PC-9 (cell line): Measurements from ENCODE around the gene GRPEL2. TPM values are rescaled to one million over a fixed set of nuclear protein-coding genes. Genes with fewer than 3 reads are reported as not detected.
A peak's percentile ranks its signal among the peaks of the same experiment; 100 is the strongest.

Source experiments
- Bru-seq: library from RNA; stranded (reverse); fragments of 400-500 nt; gene quantifications from one replicate; lab custom pipeline; 2021; lab: Mats Ljungman, UMichigan
- BruChase-seq, 2 experiments: library from RNA; stranded (reverse); fragments of 400-500 nt; gene quantifications; one replicate each; lab custom pipeline; 2021; lab: Mats Ljungman, UMichigan
- BruUV-seq: library from RNA; stranded (reverse); fragments of 400-500 nt; replicated peaks from 2 replicates; lab custom pipeline; 2021; lab: Mats Ljungman, UMichigan
- CTCF ChIA-PET: fragments of 300-600 bp; sonication (Branson Sonifier 250); formaldehyde crosslinking; loops from one replicate; lab custom pipeline; 2022; ENCODE audit warnings: antibody characterized with exemption; lab: Charles Lee
- POLR2A ChIA-PET: fragments of 300-600 bp; sonication (Branson Sonifier 250); formaldehyde crosslinking; loops from one replicate; lab custom pipeline; 2022; ENCODE audit warnings: antibody characterized with exemption; ENCODE audit not compliant: unreplicated experiment; lab: Charles Lee
- DNase-seq, 2 experiments: peaks; one replicate each; pipeline versions ENCODE4 v3.0.0 to v3.0.0-alpha.2; 2015 to 2022; ENCODE audit warnings: mixed read lengths in 1 of 2
- H2AFZ ChIP-seq: fragments of 200-600 bp; sonication (generic); 2 replicates; pipeline ENCODE4 v1.8.1; 2017; ENCODE audit warnings: antibody characterized with exemption
- H3F3A ChIP-seq: fragments of 200-600 bp; sonication (generic); 2 replicates; pipeline ENCODE4 v1.8.1; 2017; ENCODE audit warnings: antibody characterized with exemption, mild to moderate bottlenecking, low read depth; ENCODE audit not compliant: insufficient read depth
- H3K27ac ChIP-seq: fragments of 200-600 bp; sonication (generic); 2 replicates; pipeline ENCODE4 v1.6.1; 2016; ENCODE audit warnings: mixed run types
- H3K27me3 ChIP-seq: fragments of 200-600 bp; sonication (generic); 2 replicates; pipeline ENCODE4 v1.6.1; 2016; ENCODE audit warnings: low read depth, mixed run types; ENCODE audit not compliant: insufficient read depth
- H3K36me3 ChIP-seq: fragments of 200-600 bp; sonication (generic); 2 replicates; pipeline ENCODE4 v1.6.1; 2016; ENCODE audit warnings: low read depth, mixed run types
- H3K4me1 ChIP-seq: fragments of 200-600 bp; sonication (generic); replicated peaks from 2 replicates; pipeline ENCODE4 v1.6.1; 2016; ENCODE audit warnings: mixed run types; ENCODE audit not compliant: insufficient read depth
- H3K4me2 ChIP-seq: fragments of 200-600 bp; sonication (generic); 2 replicates; pipeline ENCODE4 v1.6.1; 2017; ENCODE audit warnings: mixed run types
- H3K4me3 ChIP-seq: fragments of 200-600 bp; sonication (generic); 2 replicates; pipeline ENCODE4 v1.6.1; 2016; ENCODE audit warnings: mixed run types
- H3K79me2 ChIP-seq: fragments of 200-600 bp; sonication (generic); 2 replicates; pipeline ENCODE4 v1.6.1; 2017; ENCODE audit warnings: low read depth, mixed run types
- H3K9me2 ChIP-seq: fragments of 200-600 bp; sonication (generic); 2 replicates; pipeline ENCODE4 v1.8.1; 2017; ENCODE audit warnings: mild to moderate bottlenecking; ENCODE audit not compliant: insufficient read depth
- H3K9me3 ChIP-seq: fragments of 200-600 bp; sonication (generic); 2 replicates; pipeline ENCODE4 v1.8.1; 2016; ENCODE audit warnings: low read depth; ENCODE audit not compliant: insufficient read depth
- H4K20me1 ChIP-seq: fragments of 200-600 bp; sonication (generic); 2 replicates; pipeline ENCODE4 v1.8.1; 2017; ENCODE audit not compliant: insufficient read depth
- EZH2 ChIP-seq: fragments of 200-600 bp; sonication (generic); IDR thresholded peaks from 2 replicates; pipeline ENCODE4 v1.8.0; 2017; ENCODE audit warnings: antibody characterized with exemption, low read depth
- intact Hi-C: fragments of 100-400 bp; cut with micrococcal nuclease; formaldehyde crosslinking; loops from one replicate; pipeline ENCODE4 v1.10.0; 2022; ENCODE audit not compliant: unreplicated experiment
- long read RNA-seq: library from polyadenylated mRNA; stranded (forward); transcript quantifications from one replicate; pipeline ENCODE4 v2.0.0, GENCODE V29; 2022
- total RNA-seq: library from RNA; stranded (reverse); gene quantifications from 2 replicates; pipeline ENCODE4 v1.2.3, GENCODE V29; 2021
- TF ChIP-seq, protein P1 (sequence below): fragments of 200-600 bp; sonication (generic); conservative IDR thresholded peaks from 2 replicates; pipeline ENCODE4 v1.6.1; 2017; ENCODE audit warnings: mixed run types, antibody characterized with exemption, mild to moderate bottlenecking, moderate library complexity

Gene GRPEL2, protein sequence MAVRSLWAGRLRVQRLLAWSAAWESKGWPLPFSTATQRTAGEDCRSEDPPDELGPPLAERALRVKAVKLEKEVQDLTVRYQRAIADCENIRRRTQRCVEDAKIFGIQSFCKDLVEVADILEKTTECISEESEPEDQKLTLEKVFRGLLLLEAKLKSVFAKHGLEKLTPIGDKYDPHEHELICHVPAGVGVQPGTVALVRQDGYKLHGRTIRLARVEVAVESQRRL
- total RNA-seq (32.4 and 36.9 TPM in 2 replicates), Bru-seq, nascent RNA (percentile 98 among the genes with signal in this experiment), BruChase-seq, experiment 1, labeled RNA remaining after a 2-hour chase (percentile 99 among the genes with signal in this experiment), BruChase-seq, experiment 2, labeled RNA remaining after a 6-hour chase (percentile 94 among the genes with signal in this experiment)
- long read RNA-seq, full-length matches to known transcripts: 16 of 23 reads
- long read RNA-seq, partial matches to known transcripts: 1 of 23 reads
- long read RNA-seq, other reads (novel, unspliced or antisense): 6 of 23 reads

DNA sequence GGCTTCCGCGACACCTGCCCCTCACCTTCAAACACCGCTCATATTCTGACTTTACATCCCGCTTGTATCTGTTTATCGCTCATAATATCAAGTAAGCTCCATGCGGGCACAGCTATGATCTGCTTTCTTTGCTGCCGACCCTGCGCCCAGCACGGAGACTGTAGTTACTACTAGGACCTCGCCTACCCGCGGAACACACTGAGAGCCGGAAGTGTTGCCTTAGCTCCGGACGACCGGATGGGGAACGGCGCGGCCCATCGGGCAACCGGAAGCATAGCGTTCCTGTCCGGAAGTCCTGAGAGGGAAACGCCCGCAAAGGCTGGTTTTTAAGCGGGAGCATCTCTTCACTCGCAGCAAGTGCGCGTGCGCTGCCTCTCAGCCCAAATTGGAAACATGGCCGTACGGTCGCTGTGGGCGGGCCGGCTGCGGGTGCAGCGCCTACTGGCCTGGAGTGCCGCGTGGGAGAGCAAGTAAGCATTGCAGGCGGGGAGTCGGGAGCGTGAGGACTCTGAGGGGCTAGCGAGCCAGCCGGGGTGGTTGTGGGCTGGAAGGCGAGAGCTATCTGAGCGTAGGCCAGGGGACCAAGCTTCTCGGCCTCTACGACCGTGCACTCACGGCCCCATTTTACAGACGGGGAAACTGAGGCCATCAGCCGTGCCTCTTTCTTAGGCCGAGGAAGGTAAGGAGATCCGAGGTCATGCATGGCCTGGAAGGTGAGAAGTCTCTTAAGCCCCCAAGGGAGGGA, at the start of gene GRPEL2:
TSS of gene GRPEL2 (plus strand) at position 353 of the 745 bp plus-strand sequence. CDS start at position 394, 41 bp downstream.
- Histone ChIP-seq H3F3A (peaks cover 27% of the 10 kb centered on the region; the same call in 1 of the 2 replicates), H3K4me1 (peaks cover 16% of the 10 kb centered on the region), H3K4me3 (peak within 1 kb of the TSS; percentile 95), H3K79me2 (peaks cover 48% of the 10 kb centered on the region), H3K9me3 (no peaks in the 10 kb centered on the region), H3K27ac (peak within 1 kb of the TSS; percentile 80), H3K27me3 (no peaks in the 10 kb centered on the region), H4K20me1 (peaks cover 18% of the 10 kb centered on the region), H3K9me2 (no peaks in the 10 kb centered on the region), H2AFZ (peak within 1 kb of the TSS; percentile 98), H3K36me3 (peaks cover 35% of the 10 kb centered on the region), H3K4me2 (peak within 1 kb of the TSS; percentile 98)
- POLR2A ChIA-PET: interaction anchor here (0.6 to 0.9 kb wide), 5 partner anchors 8 to 955 kb away, joined by 3 to 7 read pairs (median 5); partner anchors contain the start of gene PCYOX1L
- TF ChIP-seq, protein P1, sequence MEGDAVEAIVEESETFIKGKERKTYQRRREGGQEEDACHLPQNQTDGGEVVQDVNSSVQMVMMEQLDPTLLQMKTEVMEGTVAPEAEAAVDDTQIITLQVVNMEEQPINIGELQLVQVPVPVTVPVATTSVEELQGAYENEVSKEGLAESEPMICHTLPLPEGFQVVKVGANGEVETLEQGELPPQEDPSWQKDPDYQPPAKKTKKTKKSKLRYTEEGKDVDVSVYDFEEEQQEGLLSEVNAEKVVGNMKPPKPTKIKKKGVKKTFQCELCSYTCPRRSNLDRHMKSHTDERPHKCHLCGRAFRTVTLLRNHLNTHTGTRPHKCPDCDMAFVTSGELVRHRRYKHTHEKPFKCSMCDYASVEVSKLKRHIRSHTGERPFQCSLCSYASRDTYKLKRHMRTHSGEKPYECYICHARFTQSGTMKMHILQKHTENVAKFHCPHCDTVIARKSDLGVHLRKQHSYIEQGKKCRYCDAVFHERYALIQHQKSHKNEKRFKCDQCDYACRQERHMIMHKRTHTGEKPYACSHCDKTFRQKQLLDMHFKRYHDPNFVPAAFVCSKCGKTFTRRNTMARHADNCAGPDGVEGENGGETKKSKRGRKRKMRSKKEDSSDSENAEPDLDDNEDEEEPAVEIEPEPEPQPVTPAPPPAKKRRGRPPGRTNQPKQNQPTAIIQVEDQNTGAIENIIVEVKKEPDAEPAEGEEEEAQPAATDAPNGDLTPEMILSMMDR: no peak
- TF ChIP-seq EZH2: no peak
- CTCF ChIA-PET: interaction anchor here (0.8 to 1.2 kb wide), 3 partner anchors 22 to 28 kb away, joined by 3 read pairs; no protein-coding TSS in a partner anchor
- no TSS peak for BruUV-seq
- intact Hi-C loops: loop anchor here (2.0 to 5.0 kb wide), 2 partner anchors 73 to 218 kb away; no protein-coding TSS in a partner anchor
- peak; percentile 92 to 95 for DNase-seq

GRCh38 chr5:149297340-149298025, 47.8 kb upstream of the GRPEL2 start:
- no peak overlapping the region for H3K4me2 ChIP-seq
- no peaks in the 10 kb centered on the region for H4K20me1 ChIP-seq
- BruUV-seq: no TSS peak
- no peak overlapping the region for H3K4me3 ChIP-seq
- DNase-seq: no peak
- H3K79me2 ChIP-seq: no peaks in the 10 kb centered on the region
- H3K27me3 ChIP-seq: no peaks in the 10 kb centered on the region
- peaks cover 4% of the 10 kb centered on the region; the same call in 1 of the 2 replicates for H3K36me3 ChIP-seq
- no peaks in the 10 kb centered on the region for H3F3A ChIP-seq
- H3K9me2 ChIP-seq: no peaks in the 10 kb centered on the region
- CTCF ChIA-PET: no interaction called here
- POLR2A ChIA-PET: interaction anchor here (0.7 kb wide), 1 partner anchor 383 kb away, joined by 12 read pairs; no protein-coding TSS in a partner anchor
- TF ChIP-seq, protein P1: no peak
- TF ChIP-seq EZH2: no peak
- H3K27ac ChIP-seq: no peak overlapping the region
- no peaks in the 10 kb centered on the region for H3K4me1 ChIP-seq
- intact Hi-C loops: no loop called here
- H3K9me3 ChIP-seq: no peaks in the 10 kb centered on the region
- H2AFZ ChIP-seq: no peak overlapping the region
